GM12878 (cell line): Measurements from ENCODE around the gene ARL15. TPM values are rescaled to one million over a fixed set of nuclear protein-coding genes. Genes with fewer than 3 reads are reported as not detected.

Source experiments
- ATAC-seq: fragments of 200-7000 bp; cut with Tn5 transposase; 3 replicates; pipeline ENCODE4 v1.9.1; 2020; ENCODE audit warnings: mild to moderate bottlenecking, moderate library complexity
- BruUV-seq: library from RNA; stranded (reverse); fragments of 400-500 nt; replicated peaks from 2 replicates; lab custom pipeline; 2021; lab: Mats Ljungman, UMichigan
- CTCF ChIA-PET: fragments of 300-600 bp; sonication (Branson Sonifier 250); formaldehyde crosslinking; extraction: SDS; loops from one replicate; lab custom pipeline; 2021; ENCODE audit warnings: inconsistent platforms; lab: Yijun Ruan, JAX
- POLR2A ChIA-PET: fragments of 350-600 bp; formaldehyde crosslinking; extraction: SDS; loops from one replicate; lab custom pipeline; 2021; ENCODE audit warnings: inconsistent platforms; lab: Charles Lee
- RAD21 ChIA-PET: fragments of 300-600 bp; sonication (Branson Sonifier 250); formaldehyde crosslinking; loops from one replicate; lab custom pipeline; 2023; ENCODE audit warnings: antibody characterized with exemption; ENCODE audit not compliant: unreplicated experiment; lab: Charles Lee
- SMC1A ChIA-PET: fragments of 300-600 bp; sonication (Branson Sonifier 250); formaldehyde crosslinking; loops from one replicate; lab custom pipeline; 2023; ENCODE audit not compliant: unreplicated experiment, uncharacterized antibody; lab: Charles Lee
- DNase-seq: peaks from one replicate; pipeline ENCODE4 v3.0.0-alpha.2; 2011; ENCODE audit warnings: low read depth, low spot score
- FAIRE-seq: peaks from 3 replicates; lab custom pipeline; 2011; peaks lifted over from hg19 to GRCh38; lab: Jason Lieb, UNC
- H2AFZ ChIP-seq: 2 replicates; pipeline ENCODE4 v1.6.0; 2011; ENCODE audit warnings: low read depth, low read length, control low read depth; ENCODE audit not compliant: control insufficient read depth
- H3K27ac ChIP-seq: 2 replicates; pipeline ENCODE4 v1.5.1; 2011; ENCODE audit warnings: control low read depth; ENCODE audit not compliant: control insufficient read depth, insufficient read depth
- H3K27me3 ChIP-seq, 2 experiments: replicated peaks in 1 of 2; 2 replicates each; pipeline versions ENCODE4 v1.6.0 to v1.6.1; 2011; ENCODE audit warnings: low read length in 1 of 2; ENCODE audit not compliant: control insufficient read depth in 2 of 2, insufficient read depth in 2 of 2
- H3K36me3 ChIP-seq, 2 experiments: 2 replicates each; pipeline ENCODE4 v1.5.1; 2011; ENCODE audit warnings: low read length in 1 of 2; ENCODE audit not compliant: control insufficient read depth in 2 of 2, insufficient read depth in 2 of 2
- H3K4me1 ChIP-seq: 2 replicates; pipeline ENCODE4 v1.6.1; 2011; ENCODE audit warnings: mild to moderate bottlenecking, low read length, moderate library complexity, mixed read lengths; ENCODE audit not compliant: control insufficient read depth, insufficient read depth
- H3K4me2 ChIP-seq: 2 replicates; pipeline ENCODE4 v1.6.0; 2011; ENCODE audit warnings: control low read depth; ENCODE audit not compliant: control insufficient read depth, insufficient read depth
- H3K4me3 ChIP-seq: fragments of 200-600 bp; sonication (generic); 2 replicates; pipeline ENCODE4 v1.5.1; 2016
- H3K79me2 ChIP-seq: 2 replicates; pipeline ENCODE4 v1.6.0; 2011; ENCODE audit warnings: low read length; ENCODE audit not compliant: control insufficient read depth, insufficient read depth
- H3K9ac ChIP-seq: 2 replicates; pipeline ENCODE4 v1.8.0; 2011; ENCODE audit warnings: low read length, control low read depth, mixed read lengths; ENCODE audit not compliant: control insufficient read depth, insufficient read depth
- H3K9me3 ChIP-seq: replicated peaks from 3 replicates; pipeline ENCODE4 v1.5.1; 2011; ENCODE audit warnings: mild to moderate bottlenecking, low read length; ENCODE audit not compliant: control insufficient read depth, insufficient read depth
- H4K20me1 ChIP-seq: 2 replicates; pipeline ENCODE4 v1.6.0; 2011; ENCODE audit not compliant: control insufficient read depth, insufficient read depth
- MTA3 ChIP-seq: IDR thresholded peaks from 2 replicates; pipeline ENCODE4 v1.6.1; 2012; ENCODE audit warnings: low read length, inconsistent platforms, borderline replicate concordance
- NBN ChIP-seq: fragments of 450-650 bp; IDR thresholded peaks from 2 replicates; pipeline ENCODE4 v1.6.1; 2016
- RBBP5 ChIP-seq: fragments of 200-600 bp; sonication (generic); conservative IDR thresholded peaks from 2 replicates; pipeline ENCODE4 v1.6.1; 2016
- TBL1XR1 ChIP-seq: IDR thresholded peaks from 2 replicates; pipeline ENCODE4 v1.6.1; 2012; ENCODE audit warnings: low read depth, low read length, improper control_type of control experiment
- ZNF207 ChIP-seq: fragments of 450-650 bp; IDR thresholded peaks from 2 replicates; pipeline ENCODE4 v1.6.1; 2014; ENCODE audit warnings: antibody characterized with exemption, mild to moderate bottlenecking, borderline replicate concordance
- WGBS: methylation state at CpG from one replicate; pipeline ENCODE4 v1.1.6; 2016; ENCODE audit warnings: low lambda C conversion rate; ENCODE audit not compliant: insufficient replicate concordance, insufficient coverage; ENCODE audit errors: missing lambda C conversion rate; 5-methylcytosine and 5-hydroxymethylcytosine counted together
- in situ Hi-C: fragments of 300-500 bp; cut with MboI; formaldehyde crosslinking; loops from 9 replicates; pipeline ENCODE4 v1.14.3; 2018; ENCODE audit warnings: mixed read lengths
- intact Hi-C: fragments of 100-400 bp; cut with micrococcal nuclease; formaldehyde crosslinking; loops from one replicate; pipeline ENCODE4 v1.14.2; 2022; ENCODE audit not compliant: unreplicated experiment
- polyA plus RNA-seq, 11 experiments: library from polyadenylated mRNA; depleted of rRNA in 4 of 11; unstranded in 6 of 11; stranded (reverse) in 5 of 11; fragments of >200 nt; fragmentation: Nextera tagmentation in 4 of 11; fragmentation: Illumina TruSeq in 1 of 11; extraction: Ambion mirVana in 4 of 11; extraction: Trizol in 1 of 11; gene quantifications; 1 replicate in 1 of 11; 2 replicates in 10 of 11; pipeline versions ENCODE4 v1.2.1 to v1.2.3, GENCODE V29; 2011 to 2016; ENCODE audit warnings: inconsistent platforms in 2 of 11, missing spikeins in 2 of 11, low read depth in 1 of 11
- total RNA-seq, 4 experiments: library from RNA; depleted of rRNA in 3 of 4; stranded (reverse); fragments of >200 nt in 3 of 4; fragmentation: Illumina TruSeq in 1 of 4; extraction: Trizol in 1 of 4; gene quantifications; 2 replicates each; pipeline versions ENCODE4 v1.2.1 to v1.2.3, GENCODE V29; 2013 to 2021
- TF ChIP-seq, protein P1 (sequence below): IDR thresholded peaks from 2 replicates; pipeline ENCODE4 v1.6.1; 2011; ENCODE audit warnings: low read depth, mild to moderate bottlenecking, low read length, moderate library complexity, borderline replicate concordance; ENCODE audit errors: extremely low read depth
- TF ChIP-seq, protein P2 (sequence below): IDR thresholded peaks from 2 replicates; pipeline ENCODE4 v1.6.1; 2011; ENCODE audit warnings: borderline replicate concordance, low read depth, mild to moderate bottlenecking, moderate library complexity, low read length; ENCODE audit not compliant: insufficient read depth, poor library complexity, severe bottlenecking

Gene ARL15
- total and polyA plus RNA-seq, 10 of the 15 experiments (the other 5 are each of a cell fraction or from before 2014, with no cell fraction given), result 3.6 to 11.0 (median 7.7) TPM

DNA sequence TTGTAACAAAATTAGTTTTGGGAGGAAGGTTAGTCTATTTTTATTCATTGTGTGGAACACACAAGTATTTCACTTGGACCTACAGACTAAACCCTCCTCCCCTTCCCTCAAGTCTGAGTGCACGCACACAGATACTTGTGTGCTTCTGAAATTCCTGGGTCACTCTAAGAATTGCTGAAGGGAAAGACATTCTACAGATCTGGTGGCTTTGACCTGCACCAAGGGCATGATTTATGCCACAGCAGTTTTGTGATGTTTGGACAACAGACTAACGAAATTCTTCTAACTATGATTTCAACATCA is 150.5 kb downstream of the ARL15 start:
- H3K9ac ChIP-seq, result no peak overlapping the region
- no peaks in the 10 kb centered on the region for H3K36me3 ChIP-seq
- no peaks in the 10 kb centered on the region for H3K9me3 ChIP-seq
- no peaks in the 10 kb centered on the region for H3K4me1 ChIP-seq
- H3K79me2 ChIP-seq, result no peaks in the 10 kb centered on the region
- no peak overlapping the region for H3K27ac ChIP-seq
- ATAC-seq (no peak), FAIRE-seq (no peak), DNase-seq (no peak)
- ChIA-PET RAD21 (interaction anchor here (0.8 kb wide), 1 partner anchor 649 kb away, joined by 3 read pairs; no protein-coding TSS in a partner anchor), CTCF (interaction anchor here (1.0 to 1.6 kb wide), 2 partner anchors 10 to 19 kb away, joined by 3 to 8 read pairs; no protein-coding TSS in a partner anchor), POLR2A (interaction anchor here (0.6 kb wide), 1 partner anchor 362 kb away, joined by 4 read pairs; no protein-coding TSS in a partner anchor), SMC1A (no interaction called here)
- WGBS, result 100% methylated on average over 2 of the region's 2 CpGs
- TF ChIP-seq MTA3, result no peak
- TF ChIP-seq RBBP5, result no peak
- TF ChIP-seq, protein P1, sequence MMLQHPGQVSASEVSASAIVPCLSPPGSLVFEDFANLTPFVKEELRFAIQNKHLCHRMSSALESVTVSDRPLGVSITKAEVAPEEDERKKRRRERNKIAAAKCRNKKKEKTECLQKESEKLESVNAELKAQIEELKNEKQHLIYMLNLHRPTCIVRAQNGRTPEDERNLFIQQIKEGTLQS, result no peak
- TF ChIP-seq ZNF207, result no peak
- no peak for TF ChIP-seq TBL1XR1
- no peak for TF ChIP-seq NBN
- TF ChIP-seq, protein P2, sequence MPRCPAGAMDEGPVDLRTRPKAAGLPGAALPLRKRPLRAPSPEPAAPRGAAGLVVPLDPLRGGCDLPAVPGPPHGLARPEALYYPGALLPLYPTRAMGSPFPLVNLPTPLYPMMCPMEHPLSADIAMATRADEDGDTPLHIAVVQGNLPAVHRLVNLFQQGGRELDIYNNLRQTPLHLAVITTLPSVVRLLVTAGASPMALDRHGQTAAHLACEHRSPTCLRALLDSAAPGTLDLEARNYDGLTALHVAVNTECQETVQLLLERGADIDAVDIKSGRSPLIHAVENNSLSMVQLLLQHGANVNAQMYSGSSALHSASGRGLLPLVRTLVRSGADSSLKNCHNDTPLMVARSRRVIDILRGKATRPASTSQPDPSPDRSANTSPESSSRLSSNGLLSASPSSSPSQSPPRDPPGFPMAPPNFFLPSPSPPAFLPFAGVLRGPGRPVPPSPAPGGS, result no peak
- H3K27me3 ChIP-seq, result no peaks in the 10 kb centered on the region
- BruUV-seq, result no TSS peak
- H3K4me2 ChIP-seq, result no peak overlapping the region
- in situ Hi-C loops, result no loop called here
- H4K20me1 ChIP-seq, result no peaks in the 10 kb centered on the region
- intact Hi-C loops, result no loop called here
- no peak overlapping the region for H2AFZ ChIP-seq
- H3K4me3 ChIP-seq, result no peak overlapping the region
